COLO829 (cell line): ENCODE results near the gene CCAR1.
"Not testable (repeated sequence)": the region's sequence is repeated elsewhere in the genome, so short reads cannot be mapped to it uniquely, and the experiment has no call there.

Experiments
- DNase-seq: peaks from one replicate; pipeline ENCODE4 v3.0.0; 2012; ENCODE audit warnings: low spot score

Gene CCAR1

GRCh38 chr10:68827592-68827959 is 106.5 kb downstream of the CCAR1 start:
- DNase-seq, result not testable (repeated sequence)

GRCh38 chr10:68828083-68828601 is 107.1 kb downstream of the CCAR1 start:
- DNase-seq, result not testable (repeated sequence)

GRCh38 chr10:68828833-68829232 is 107.8 kb downstream of the CCAR1 start:
- DNase-seq, result no peak

GRCh38 chr10:68829521-68829920 is 108.5 kb downstream of the CCAR1 start:
- DNase-seq, result no peak

- DNase-seq, result no peak
Observed at GRCh38 chr10:68829952-68830351, 108.9 kb downstream of the CCAR1 start.

GRCh38 chr10:68831961-68832455 is 111.0 kb downstream of the CCAR1 start:
- no peak for DNase-seq

GRCh38 chr10:68832601-68833000 is 111.6 kb downstream of the CCAR1 start:
- no peak for DNase-seq

- DNase-seq, result no peak
Observed at GRCh38 chr10:68837626-68838322, 116.7 kb downstream of the CCAR1 start.

GRCh38 chr10:68840650-68841049 is 119.6 kb downstream of the CCAR1 start:
- DNase-seq, result not testable (repeated sequence)
